Measurements from ENCODE around the gene AMFR. TPM values are rescaled to one million over a fixed set of nuclear protein-coding genes. Genes with fewer than 3 reads are reported as not detected.

Gene AMFR
- total and polyA plus RNA-seq, 8 donors: 64.2 to 88.5 (median 69.7) TPM

DNA sequence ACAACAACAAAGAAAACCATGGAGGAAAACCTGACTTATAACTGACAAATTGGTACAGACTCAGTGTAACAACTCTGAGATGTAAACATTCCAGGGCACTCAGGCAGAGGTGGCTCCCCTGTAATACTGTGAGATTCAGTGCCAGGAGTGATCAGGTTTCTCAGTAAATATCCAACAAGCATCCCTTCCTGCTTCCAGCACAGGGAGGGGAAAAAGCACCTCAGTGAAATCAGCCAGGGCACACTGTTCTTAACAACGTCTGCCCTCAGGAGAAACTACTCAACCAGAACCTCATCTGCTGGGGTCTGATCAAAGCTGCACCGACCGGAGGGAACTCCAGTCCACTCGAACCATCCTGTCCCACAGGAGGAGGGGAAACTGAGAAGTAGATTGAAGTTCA lies 52.3 kb downstream of the AMFR start:
- Histone ChIP-seq H3K36me3 (peaks cover 0 to 28% of the 10 kb centered on the region in 2 donors), H3K4me3 (no peak overlapping the region), H3K27ac (no peak overlapping the region), H3K4me1 (peaks cover 0 to 8% of the 10 kb centered on the region in 2 donors), H3K27me3 (no peaks in the 10 kb centered on the region), H3K9me3 (no peaks in the 10 kb centered on the region)
- TF ChIP-seq, protein P1, sequence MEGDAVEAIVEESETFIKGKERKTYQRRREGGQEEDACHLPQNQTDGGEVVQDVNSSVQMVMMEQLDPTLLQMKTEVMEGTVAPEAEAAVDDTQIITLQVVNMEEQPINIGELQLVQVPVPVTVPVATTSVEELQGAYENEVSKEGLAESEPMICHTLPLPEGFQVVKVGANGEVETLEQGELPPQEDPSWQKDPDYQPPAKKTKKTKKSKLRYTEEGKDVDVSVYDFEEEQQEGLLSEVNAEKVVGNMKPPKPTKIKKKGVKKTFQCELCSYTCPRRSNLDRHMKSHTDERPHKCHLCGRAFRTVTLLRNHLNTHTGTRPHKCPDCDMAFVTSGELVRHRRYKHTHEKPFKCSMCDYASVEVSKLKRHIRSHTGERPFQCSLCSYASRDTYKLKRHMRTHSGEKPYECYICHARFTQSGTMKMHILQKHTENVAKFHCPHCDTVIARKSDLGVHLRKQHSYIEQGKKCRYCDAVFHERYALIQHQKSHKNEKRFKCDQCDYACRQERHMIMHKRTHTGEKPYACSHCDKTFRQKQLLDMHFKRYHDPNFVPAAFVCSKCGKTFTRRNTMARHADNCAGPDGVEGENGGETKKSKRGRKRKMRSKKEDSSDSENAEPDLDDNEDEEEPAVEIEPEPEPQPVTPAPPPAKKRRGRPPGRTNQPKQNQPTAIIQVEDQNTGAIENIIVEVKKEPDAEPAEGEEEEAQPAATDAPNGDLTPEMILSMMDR (IDR thresholded peaks at IDR 0.05): no peak
- intact Hi-C loops (cut with DNase I): no loop called here
- peak in 1 of 4 donors; percentile 25 for DNase-seq
- peak; percentile 31 for ATAC-seq

- TF ChIP-seq, protein P1 (IDR thresholded peaks at IDR 0.05): no peak
- Histone ChIP-seq H3K4me1 (peaks cover 0 to 8% of the 10 kb centered on the region in 2 donors), H3K36me3 (peaks cover 0 to 37% of the 10 kb centered on the region in 2 donors), H3K27ac (no peak overlapping the region), H3K9me3 (no peaks in the 10 kb centered on the region), H3K27me3 (no peaks in the 10 kb centered on the region), H3K4me3 (no peak overlapping the region)
- intact Hi-C loops (cut with DNase I): no loop called here
- ATAC-seq (no peak), DNase-seq (no peak)
Measured at GRCh38 chr16:56372013-56372634, 53.2 kb downstream of the AMFR start.

DNA sequence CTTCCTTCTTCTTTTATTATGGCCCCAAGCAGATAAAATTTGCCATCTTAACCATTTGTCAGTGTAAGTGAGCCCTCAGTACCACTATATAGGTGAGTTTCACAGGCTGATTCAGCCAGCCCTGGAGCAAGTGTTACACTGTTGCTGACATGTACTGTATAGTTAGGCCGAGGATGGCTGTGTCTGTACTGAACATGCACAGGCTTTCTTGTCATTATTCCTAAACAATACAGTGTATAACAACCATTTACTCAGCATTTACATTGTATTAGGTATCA lies 53.7 kb downstream of the AMFR start:
- Histone ChIP-seq H3K27me3 (no peaks in the 10 kb centered on the region), H3K4me3 (no peak overlapping the region), H3K4me1 (peaks cover 0 to 8% of the 10 kb centered on the region in 2 donors), H3K36me3 (peaks cover 0 to 42% of the 10 kb centered on the region in 2 donors), H3K27ac (no peak overlapping the region), H3K9me3 (no peaks in the 10 kb centered on the region)
- intact Hi-C loops (cut with DNase I): no loop called here
- TF ChIP-seq, protein P1 (IDR thresholded peaks at IDR 0.05): no peak
- DNase-seq: no peak
- no peak for ATAC-seq

- H3K9me3 ChIP-seq: no peaks in the 10 kb centered on the region
- H3K36me3 ChIP-seq: peaks cover 0 to 46% of the 10 kb centered on the region in 2 donors
- no peaks in the 10 kb centered on the region for H3K27me3 ChIP-seq
- DNase-seq (no peak), ATAC-seq (no peak)
- TF ChIP-seq, protein P1 (IDR thresholded peaks at IDR 0.05): no peak
- intact Hi-C loops (cut with DNase I): no loop called here
- H3K4me3 ChIP-seq: no peak overlapping the region
- H3K4me1 ChIP-seq: peaks cover 0 to 8% of the 10 kb centered on the region in 2 donors
- H3K27ac ChIP-seq: no peak overlapping the region
Measured at GRCh38 chr16:56370875-56371659, 54.3 kb downstream of the AMFR start.

- no peak overlapping the region for H3K27ac ChIP-seq
- no peaks in the 10 kb centered on the region for H3K9me3 ChIP-seq
- DNase-seq: no peak
- intact Hi-C loops (cut with DNase I): no loop called here
- no peak for ATAC-seq
- peaks cover 0 to 51% of the 10 kb centered on the region in 2 donors for H3K36me3 ChIP-seq
- TF ChIP-seq, protein P1 (IDR thresholded peaks at IDR 0.05): no peak
- peaks cover 0 to 8% of the 10 kb centered on the region in 2 donors for H3K4me1 ChIP-seq
- no peaks in the 10 kb centered on the region for H3K27me3 ChIP-seq
- no peak overlapping the region for H3K4me3 ChIP-seq
Measured at GRCh38 chr16:56370185-56370874, 55.0 kb downstream of the AMFR start.

Data from left lung (tissue), 10 donors.